ENCODE data around the gene SFRP5.
A peak's percentile ranks its signal among the peaks of the same experiment; 100 is the strongest.

The SFRP5 gene

DNA sequence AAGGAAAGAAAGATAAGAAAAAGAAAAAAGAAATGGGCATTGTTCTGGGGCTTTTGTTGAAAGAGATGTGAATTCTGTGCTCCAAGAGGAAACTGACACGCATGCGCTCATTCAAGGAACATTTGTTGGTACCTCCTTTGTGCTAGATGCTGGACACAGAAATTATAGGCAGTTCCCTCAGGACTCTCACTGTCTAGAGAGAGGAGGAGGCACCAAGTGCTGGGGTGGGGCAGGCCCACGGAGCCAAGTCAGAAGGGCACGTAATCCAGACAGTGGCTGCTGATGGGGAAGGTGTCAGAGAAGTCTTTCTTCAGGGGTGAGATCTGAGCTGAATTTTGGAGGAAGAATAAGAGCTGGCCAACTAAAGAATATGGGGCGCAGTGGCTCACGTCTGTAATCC is 37.8 kb downstream of the SFRP5 start:
- no peak for DNase-seq

DNA sequence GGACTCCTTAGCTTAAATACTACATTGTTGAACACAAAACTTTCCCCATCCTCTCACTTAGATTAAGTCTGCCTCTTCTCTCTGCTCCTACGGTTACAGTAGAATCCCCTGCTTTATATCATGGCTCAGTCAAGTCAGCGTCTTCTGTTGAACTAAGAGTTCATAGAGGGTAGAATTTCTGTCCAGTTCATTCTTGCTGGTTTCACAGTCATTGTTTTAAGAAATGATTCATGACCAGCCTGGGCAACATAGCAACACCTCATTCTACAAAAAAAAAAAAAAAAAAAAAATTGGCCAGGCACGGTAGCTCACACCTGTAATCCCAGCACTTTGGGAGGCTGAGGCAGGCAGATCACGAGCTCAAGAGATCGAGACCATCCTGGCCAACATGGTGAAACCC is 38.5 kb downstream of the SFRP5 start:
- DNase-seq, result no peak

GRCh38 chr10:97732052-97732359 is 39.8 kb downstream of the SFRP5 start:
- no peak for DNase-seq

DNA sequence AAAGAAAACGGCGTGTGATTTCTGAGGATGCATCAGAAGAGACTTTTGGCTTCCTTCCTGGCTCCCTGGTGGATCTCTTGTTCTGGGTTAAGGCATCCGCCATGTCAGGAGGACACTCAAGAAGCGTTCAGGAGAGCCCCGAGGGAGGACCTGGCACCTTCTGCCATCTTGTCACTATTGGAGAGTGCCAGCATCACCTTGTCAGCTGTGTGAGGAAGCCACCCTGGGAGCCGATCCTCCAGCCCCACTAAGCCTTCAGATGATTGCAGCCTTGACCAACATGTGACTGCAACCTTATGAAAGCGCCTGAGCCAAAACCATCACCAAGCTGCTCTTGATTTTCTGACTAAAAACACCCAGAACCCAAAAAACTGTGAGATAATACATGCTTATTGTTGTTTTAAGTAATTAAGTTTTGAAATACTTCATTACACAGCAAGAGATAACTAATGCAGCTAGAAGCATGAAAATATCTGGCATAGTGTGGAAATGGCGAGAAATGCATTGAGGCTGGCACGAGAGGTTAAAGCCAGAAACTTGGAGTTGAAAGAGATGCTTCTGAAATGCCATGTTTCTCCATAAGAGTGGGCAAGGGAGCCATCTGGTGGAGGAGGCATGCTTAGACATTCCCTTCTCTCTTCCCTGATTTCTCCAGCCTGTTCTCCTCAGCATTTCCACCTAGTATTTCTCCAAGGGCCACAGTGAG is 40.3 kb downstream of the SFRP5 start:
- DNase-seq, result peak; percentile 72

DNA sequence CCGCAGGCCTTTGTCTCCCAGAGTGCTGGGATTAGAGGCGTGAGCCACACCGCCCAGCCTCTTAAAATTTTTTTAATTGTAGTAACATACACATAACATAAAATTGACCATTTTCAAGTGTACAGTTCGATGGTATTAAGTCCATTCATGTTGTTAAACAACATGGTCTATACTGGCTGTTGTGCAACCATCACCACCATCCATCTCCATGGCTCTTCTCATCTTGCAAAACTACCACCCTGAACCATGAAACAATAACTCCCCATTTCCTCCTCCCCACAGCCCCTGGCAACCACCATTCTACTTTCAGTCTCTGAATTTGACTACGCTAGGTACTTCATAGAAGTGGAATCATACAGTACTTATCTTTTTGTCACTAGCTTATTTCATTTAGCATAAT is 42.8 kb downstream of the SFRP5 start:
- DNase-seq, result no peak

DNA sequence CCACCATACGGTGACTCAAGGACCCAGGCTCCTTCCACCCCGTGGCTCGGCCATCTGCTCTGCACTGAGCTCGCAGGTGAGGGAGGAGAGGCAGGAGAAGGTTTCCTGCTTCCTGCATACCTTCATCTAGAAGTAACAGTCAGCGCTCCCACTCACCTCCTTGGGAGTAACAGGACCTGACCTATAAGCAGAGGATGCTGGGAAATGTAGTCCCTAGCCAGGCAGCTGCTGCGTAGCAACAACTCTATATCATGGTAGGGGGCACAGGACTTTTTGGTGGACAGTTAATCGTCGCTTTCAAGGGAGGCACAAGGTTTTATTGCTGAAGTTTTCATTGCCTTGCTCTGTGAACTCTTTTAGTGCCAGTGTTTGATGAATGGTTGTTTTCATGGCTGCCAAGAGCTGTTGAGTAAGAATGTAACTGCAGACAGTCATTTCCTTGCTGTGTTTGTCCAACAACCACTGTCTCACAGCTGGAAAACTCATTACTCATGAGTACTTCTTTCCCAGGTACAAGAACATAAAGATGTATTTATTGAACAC is 45.1 kb downstream of the SFRP5 start:
- DNase-seq, result no peak

GRCh38 chr10:97724341-97724941 is 47.4 kb downstream of the SFRP5 start:
- DNase-seq, result no peak

DNA sequence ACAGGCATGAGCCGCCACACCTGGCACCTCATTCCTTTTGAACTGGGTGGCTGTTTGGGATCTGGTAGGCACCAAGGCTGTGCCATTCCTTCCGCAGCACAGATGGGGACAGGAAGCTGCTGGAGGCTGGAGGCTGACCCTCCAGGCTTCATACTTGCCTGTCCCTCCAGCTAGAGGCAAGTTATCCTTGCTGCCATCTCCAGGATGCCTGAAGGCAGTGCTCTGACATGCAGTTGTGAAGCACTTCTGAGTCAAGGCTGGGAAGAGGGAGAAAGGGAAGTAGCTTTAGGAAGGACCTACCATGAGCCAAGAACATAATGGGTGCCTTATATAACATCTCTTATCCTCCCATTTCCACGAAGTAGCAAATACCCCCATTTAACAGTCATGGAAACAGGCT is 48.8 kb downstream of the SFRP5 start:
- DNase-seq, result no peak

- no peak for DNase-seq
These were observed 49.7 kb downstream of the SFRP5 start for GRCh38 chr10:97721871-97722780.

DNA sequence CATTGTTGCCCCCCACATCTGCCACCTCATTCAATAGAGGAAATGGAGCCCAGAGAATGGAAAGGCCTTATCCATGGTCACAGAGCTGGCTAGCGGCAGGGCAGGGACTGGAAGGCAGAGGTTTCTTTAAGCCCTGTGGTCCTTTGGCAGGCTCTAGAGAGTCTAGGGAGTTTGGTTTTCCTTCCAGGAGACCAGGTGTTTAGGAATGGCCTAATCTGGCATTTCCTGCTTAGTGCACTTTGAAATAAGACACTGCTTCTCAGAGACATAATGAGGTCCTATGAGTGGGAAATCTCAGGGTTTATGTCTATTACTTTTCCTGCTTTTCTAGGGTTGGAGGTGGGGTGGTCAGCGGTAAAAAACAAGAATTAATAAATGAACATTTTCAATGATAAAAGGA is 52.2 kb downstream of the SFRP5 start:
- no peak for DNase-seq

DNA sequence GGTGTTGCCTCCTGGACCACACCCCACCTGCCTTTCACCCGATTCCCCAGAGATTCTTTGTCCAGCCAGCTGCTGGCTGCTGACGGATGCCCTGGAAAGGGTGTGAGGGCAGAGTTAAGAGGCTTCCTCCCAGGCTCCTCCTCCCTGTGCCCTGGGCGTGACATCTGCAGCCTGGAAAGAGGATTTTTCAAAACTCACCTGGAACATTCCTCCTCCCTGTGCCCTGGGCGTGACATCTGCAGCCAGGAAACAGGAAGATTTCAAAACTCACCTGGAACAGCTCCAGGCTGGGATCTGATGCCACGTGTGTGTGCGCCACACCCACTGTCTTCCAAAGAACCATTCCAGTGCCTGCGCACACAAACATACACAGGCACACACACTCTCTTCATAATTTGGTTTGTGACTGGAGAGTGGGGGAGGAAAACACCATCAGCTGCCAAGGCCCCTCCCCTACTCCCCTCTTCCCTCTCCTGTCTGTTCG is 53.1 kb downstream of the SFRP5 start:
- peak; percentile 26 for DNase-seq

DNA sequence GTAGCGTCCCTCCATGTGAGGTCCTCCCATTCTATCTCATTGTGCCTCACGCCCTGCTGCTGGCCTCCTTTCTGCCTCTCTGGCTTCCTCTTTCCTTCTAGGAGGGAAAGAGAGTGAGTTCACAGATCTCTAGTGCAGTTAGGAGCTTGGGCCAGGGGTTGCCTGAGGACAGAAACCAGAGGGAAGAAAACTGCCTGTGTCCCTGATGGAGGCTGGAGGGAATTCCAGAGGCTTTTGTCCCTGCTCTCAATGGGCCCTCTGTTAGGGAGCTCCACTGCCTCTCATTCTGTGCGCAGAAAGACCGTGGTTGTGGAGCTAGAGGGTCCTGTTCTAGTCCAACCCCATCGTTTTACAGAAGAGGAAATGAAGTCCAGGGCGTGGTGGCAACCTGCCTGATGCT is 53.6 kb downstream of the SFRP5 start:
- DNase-seq, result peak; percentile 26

- DNase-seq, result no peak
These were observed 54.2 kb downstream of the SFRP5 start for GRCh38 chr10:97717627-97718026.
